GM21825 (cell line): ENCODE results near the gene KRTAP4-2.
"Not testable (repeated sequence)": the region's sequence is repeated elsewhere in the genome, so short reads cannot be mapped to it uniquely, and the experiment has no call there.

ENCODE experiments used
- ATAC-seq: cut with Tn5 transposase; IDR thresholded peaks from one replicate; pipeline ENCODE4 v1.9.1; 2021; ENCODE audit warnings: mild to moderate bottlenecking, moderate library complexity; ENCODE audit not compliant: unreplicated experiment

KRTAP4-2 gene

GRCh38 chr17:41167561-41167960 lies 10.5 kb downstream of the KRTAP4-2 start:
- ATAC-seq, result no peak

GRCh38 chr17:41163828-41164227 lies 14.2 kb downstream of the KRTAP4-2 start:
- no peak for ATAC-seq

DNA sequence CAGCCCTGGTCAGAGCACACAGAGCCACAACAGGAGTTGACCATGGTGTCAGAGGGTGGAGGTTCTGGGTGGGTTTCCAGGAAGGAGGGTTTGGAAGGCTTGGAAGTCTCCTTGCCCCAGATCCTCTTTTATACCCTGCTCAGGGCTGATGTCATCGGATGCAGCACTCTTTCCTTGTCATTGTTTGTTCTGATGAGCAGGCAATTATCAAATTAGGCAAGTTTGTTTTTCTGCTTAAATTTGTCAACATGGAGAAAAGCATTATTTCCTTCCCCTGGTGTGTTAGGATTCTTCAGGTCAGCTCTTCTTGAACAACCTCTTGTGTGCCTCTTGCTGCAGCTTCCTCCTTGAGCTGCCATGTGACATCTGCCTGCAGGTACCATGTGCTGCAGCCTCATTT lies 17.4 kb downstream of the KRTAP4-2 start, which contains the start of gene KRTAP4-4:
Gene KRTAP4-4 (minus strand): TSS at position 101 of the 400 bp plus-strand sequence. CDS start 57 bp downstream, at position 44.
- no peak for ATAC-seq

GRCh38 chr17:41160190-41160589 lies 17.8 kb downstream of the KRTAP4-2 start:
- ATAC-seq, result not testable (repeated sequence)

DNA sequence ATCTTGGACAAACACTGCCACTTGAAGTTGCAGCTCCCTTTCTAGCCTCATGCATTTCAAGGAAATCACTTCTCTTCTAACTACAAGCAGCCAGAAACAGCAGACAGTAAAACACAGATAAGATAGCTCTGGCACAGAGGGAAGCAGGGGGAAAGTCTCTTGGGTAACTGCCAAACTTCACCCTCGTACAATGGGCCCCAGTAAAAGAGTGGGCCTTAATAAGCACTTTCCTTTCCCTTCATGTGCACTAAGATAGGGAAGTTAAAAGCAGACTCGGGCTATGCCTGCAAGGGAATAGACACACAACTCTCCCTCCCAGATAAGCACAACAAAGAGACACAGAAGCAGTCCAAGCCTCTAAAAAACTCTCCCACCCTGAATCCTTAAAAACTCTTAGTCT lies 24.2 kb downstream of the KRTAP4-2 start:
- ATAC-seq, result no peak

DNA sequence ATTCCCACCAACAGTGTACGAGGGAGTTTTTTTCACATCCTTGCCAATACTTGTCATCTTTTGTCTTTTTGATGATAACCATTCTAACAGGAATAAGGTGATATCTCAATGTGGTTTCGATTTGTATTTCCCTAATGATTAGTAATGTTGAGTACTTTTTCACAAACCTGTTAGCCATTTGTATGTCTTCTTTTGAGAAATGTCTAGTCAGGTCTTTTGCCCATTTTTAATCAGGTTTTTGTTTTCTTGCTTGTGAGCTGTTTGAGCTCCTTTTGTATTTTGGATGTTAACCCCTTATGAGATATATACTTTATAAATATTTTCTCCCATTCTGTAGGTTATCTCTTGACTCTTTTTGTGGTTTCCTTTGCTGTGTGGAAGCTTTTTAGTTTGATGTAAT lies 26.5 kb downstream of the KRTAP4-2 start:
- no peak for ATAC-seq

DNA sequence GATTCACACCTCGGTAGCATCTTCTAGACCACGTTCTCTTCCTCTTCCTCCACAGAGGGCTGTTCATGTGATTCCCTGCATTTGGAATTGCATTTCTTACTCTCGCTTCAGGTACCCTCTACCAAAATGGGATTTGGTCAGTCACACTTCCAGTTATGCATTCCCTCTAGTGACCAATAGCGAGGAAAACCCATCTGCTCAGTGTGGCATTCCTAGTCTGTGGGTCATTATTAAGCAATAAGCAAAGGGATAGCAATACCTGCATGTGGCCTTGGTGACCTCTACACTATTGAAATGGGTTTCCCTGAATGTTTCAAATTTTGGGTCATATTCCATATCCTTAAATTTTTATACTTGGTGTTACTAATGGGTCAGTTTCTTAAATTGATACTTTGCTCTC lies 28.0 kb downstream of the KRTAP4-2 start:
- no peak for ATAC-seq

DNA sequence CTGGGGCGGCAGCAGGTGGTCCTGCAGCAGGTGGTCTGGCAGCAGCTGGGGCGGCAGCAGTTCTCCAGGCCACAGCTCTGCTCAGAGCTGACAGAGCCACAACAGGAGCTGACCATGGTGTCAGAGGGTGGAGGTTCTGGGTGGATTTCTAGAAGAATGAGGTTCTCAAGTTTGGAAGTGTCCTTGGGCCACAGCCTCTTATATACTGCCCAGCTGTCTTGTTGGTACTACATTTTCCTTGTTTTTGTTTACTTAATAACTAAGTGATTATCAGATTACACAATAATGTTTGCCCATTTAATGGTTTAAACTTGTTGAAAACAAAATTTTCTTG lies 28.4 kb downstream of the KRTAP4-2 start, which contains the start of gene KRTAP4-5:
Gene KRTAP4-5 (minus strand): TSS at position 174 of the 334 bp plus-strand sequence. CDS start 58 bp downstream, at position 116.
- ATAC-seq, result no peak

DNA sequence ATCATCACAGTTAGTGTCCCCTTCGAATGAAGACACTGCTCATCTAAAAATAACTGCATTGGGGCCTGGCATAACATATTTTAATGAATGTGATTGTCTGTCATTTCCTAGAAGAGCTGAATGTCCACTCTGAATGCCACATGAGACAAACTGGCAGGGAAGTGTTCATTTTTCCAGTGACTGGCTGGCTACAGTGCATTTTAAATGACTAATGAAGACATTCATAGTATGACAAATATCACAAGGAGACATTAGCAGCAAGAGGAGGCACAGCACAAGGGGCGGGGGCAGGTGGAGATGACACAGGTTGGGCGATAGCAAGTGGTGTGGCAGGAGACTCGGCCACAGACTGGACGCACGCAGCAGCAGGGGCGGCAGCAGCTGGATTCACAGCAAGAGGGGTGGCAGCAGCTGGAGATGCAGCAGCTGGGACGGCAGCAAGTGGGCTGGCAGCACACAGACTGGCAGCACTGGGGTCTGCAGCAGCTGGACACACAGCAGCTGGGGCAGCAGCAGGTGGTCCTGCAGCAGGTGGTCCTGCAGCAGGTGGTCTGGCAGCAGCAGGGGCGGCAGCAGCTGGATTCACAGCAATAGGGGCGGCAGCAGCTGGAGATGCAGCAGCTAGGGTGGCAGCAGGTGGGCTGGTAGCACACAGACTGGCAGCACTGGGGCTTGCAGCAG lies 28.9 kb downstream of the KRTAP4-2 start:
- ATAC-seq, result not testable (repeated sequence)

GRCh38 chr17:41147531-41148204 lies 30.4 kb downstream of the KRTAP4-2 start:
- no peak for ATAC-seq

DNA sequence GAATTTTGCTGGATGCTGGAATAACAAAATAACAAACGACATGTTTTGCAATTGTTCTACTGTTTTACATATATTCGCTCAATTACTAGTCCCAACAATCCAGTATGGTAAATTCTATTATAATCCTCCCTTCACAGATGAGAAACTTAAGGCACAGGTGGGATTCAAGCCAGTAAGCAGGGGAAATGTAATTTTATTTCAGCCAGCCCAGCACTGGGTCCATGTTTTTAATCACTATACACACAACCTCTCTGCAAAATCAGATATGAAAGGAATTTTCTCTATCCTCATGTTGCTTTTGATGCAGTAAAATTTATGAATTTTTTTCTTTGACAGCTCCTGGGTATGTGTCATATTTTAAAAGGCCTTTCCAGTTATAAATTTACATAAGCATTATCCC lies 32.8 kb downstream of the KRTAP4-2 start:
- no peak for ATAC-seq

- no peak for ATAC-seq
Measured at GRCh38 chr17:41144846-41145245, 33.2 kb downstream of the KRTAP4-2 start.

DNA sequence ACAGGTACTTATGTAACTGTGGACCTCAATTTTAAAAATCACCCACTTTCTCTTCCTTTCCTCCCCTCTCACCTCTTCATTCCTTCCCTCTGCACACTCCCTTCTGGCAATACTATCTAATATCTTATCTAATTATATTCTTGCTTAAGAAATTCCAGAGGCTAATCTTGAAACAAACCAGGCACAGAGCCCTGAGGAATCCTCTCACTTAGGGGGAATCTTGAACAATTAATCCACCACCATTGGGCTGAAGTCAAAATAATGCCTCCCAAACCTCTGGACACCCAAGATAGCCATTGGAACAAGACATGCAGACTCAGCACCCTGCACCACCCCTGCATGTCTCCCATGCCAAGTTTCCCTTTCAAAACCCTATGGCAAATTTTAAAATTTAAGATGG lies 36.7 kb downstream of the KRTAP4-2 start:
- ATAC-seq, result no peak

DNA sequence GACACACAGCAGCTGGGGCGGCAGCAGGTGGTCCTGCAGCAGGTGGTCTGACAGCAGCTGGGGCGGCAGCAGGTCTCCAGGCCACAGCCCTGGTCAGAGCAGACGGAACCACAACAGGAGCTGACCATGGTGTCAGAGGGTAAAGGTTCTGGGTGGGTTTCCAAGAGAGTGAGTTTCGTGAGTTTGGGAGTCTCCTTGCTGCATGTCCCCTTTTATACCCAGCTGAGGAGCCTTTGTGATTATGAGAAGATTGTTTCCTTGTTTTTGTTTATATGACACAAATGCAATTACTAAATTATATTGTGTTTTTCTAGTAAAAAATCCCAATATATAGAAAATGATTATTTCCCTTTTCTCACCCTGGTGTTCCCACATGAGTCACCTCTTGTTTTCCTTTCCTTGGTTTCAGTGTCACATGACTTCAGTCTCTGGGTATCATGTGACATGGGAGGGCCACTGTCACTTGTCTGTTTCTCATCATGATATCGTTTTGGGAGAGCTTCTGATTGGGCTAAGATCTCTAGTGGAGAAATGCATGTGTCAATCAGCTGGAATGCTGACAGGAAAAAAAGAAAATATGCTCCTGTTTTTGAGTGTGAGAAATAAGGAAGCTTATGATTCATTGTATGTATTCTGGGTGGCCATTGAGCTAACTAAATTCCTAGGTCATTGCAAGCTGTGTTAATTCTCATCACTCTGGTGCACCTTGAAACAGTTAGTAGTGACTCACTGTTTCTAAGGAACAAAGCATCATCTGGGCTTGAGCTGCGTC lies 37.5 kb downstream of the KRTAP4-2 start, which contains the start of gene KRTAP4-6:
Gene KRTAP4-6 (minus strand): TSS at position 185 of the 772 bp plus-strand sequence. CDS start 57 bp downstream, at position 128.
- ATAC-seq, result no peak

GRCh38 chr17:41139865-41140264 lies 38.2 kb downstream of the KRTAP4-2 start:
- not testable (repeated sequence) for ATAC-seq

GRCh38 chr17:41133880-41134735 lies 43.9 kb downstream of the KRTAP4-2 start:
- no peak for ATAC-seq

DNA sequence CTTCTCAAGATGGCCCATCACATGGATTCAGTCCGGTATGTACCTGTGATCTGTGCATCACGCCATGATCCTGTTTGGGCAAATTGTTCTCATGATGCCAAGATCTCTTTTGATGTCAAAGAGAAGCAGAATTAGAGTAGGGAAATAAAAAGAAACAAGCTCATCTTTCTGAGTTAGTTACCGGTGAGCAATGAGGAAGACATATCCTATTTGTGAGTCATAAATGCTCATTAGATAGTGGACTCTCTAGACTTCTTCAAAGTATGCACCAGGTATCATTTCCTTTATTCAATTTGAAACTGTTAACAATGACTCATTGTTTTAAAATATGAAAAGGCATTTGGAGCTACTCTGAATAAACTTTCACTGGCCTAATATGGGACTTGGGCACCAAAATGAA lies 46.0 kb downstream of the KRTAP4-2 start:
- ATAC-seq, result no peak
